ENCODE measurements around the gene TMEM25. TPM values are rescaled to one million over a fixed set of nuclear protein-coding genes. Genes with fewer than 3 reads are reported as not detected.
A peak's percentile ranks its signal among the peaks of the same experiment; 100 is the strongest.

TMEM25 gene
- total RNA-seq (2016; rRNA removed; fragmentation: Illumina TruSeq; extraction: Trizol) (4.5 and 7.5 TPM in 2 replicates), polyA plus RNA-seq (2011; rRNA removed) (17.2 and 23.4 TPM in 2 replicates), polyA minus RNA-seq (2011; rRNA and poly(A)+ RNA removed; ENCODE audit: low replicate concordance) (2.7 and 44.5 TPM in 2 replicates), Bru-seq, nascent RNA (percentile 44 among the genes with signal in this experiment), BruChase-seq, experiment 1, labeled RNA remaining after a 6-hour chase (percentile 51 among the genes with signal in this experiment), BruChase-seq, experiment 2, labeled RNA remaining after a 2-hour chase (percentile 45 among the genes with signal in this experiment)
- 6.2 and 7.2 TPM in 2 replicates for total RNA-seq (2016; cell fraction: cytosol; rRNA removed; fragmentation: Illumina TruSeq; extraction: Trizol; ENCODE audit: low read depth)
- total RNA-seq (2016; cell fraction: insoluble cytoplasmic fraction; rRNA removed; fragmentation: Illumina TruSeq; extraction: Trizol): 3.9 and 8.9 TPM in 2 replicates
- total RNA-seq (2016; cell fraction: membrane; rRNA removed; fragmentation: Illumina TruSeq; extraction: Trizol): 8.9 and 11.8 TPM in 2 replicates
- 8.4 and 8.5 TPM in 2 replicates for total RNA-seq (2016; cell fraction: nucleus; rRNA removed; fragmentation: Illumina TruSeq; extraction: Trizol)
- 12.4 and 19.7 TPM in 2 replicates for polyA plus RNA-seq (2011; cell fraction: cytosol; rRNA removed)
- 40.8 and 47.6 TPM in 2 replicates for polyA plus RNA-seq (2011; cell fraction: nucleus; rRNA removed)
- 8.5 and 9.2 TPM in 2 replicates for polyA plus RNA-seq (2012)
- polyA plus RNA-seq (2016; cell fraction: cytosol; fragmentation: Illumina TruSeq; extraction: Trizol; ENCODE audit: low read depth): 6.8 and 8.7 TPM in 2 replicates
- polyA plus RNA-seq (2016; cell fraction: insoluble cytoplasmic fraction; fragmentation: Illumina TruSeq; extraction: Trizol; ENCODE audit: low read depth): 4.6 and 5.1 TPM in 2 replicates
- polyA plus RNA-seq (2016; cell fraction: membrane; fragmentation: Illumina TruSeq; extraction: Trizol; ENCODE audit: low read depth): 9.5 and 10.8 TPM in 2 replicates
- 20.9 and 21.2 TPM in 2 replicates for polyA plus RNA-seq (2016; cell fraction: nucleus; fragmentation: Illumina TruSeq; extraction: Trizol; ENCODE audit: insufficient read depth, low read depth)
- polyA minus RNA-seq (2011; cell fraction: cytosol; rRNA and poly(A)+ RNA removed): 6.7 and 7.2 TPM in 2 replicates
- polyA minus RNA-seq (2011; cell fraction: nucleus; rRNA and poly(A)+ RNA removed): 20.9 and 25.5 TPM in 2 replicates
- long read RNA-seq, experiment 1, partial matches to known transcripts: 0 of 9 reads
- long read RNA-seq, experiment 1, other reads (novel, unspliced or antisense): 6 of 9 reads
- long read RNA-seq, experiment 2, partial matches to known transcripts: 9 of 26 reads
- long read RNA-seq, experiment 2, other reads (novel, unspliced or antisense): 13 of 26 reads

- no peak for FAIRE-seq
- Histone ChIP-seq H3K27ac (ENCODE audit: extremely low read length, insufficient read depth, low read length) (peak within 1 kb of the TSS; percentile 64), H3K9ac (ENCODE audit: insufficient read depth, low read depth, low read length) (peak within 1 kb of the TSS; percentile 79), H3K4me1 (ENCODE audit: insufficient read depth, low read length) (peaks cover 66% of the 10 kb centered on the region), H3K27me3 (ENCODE audit: control insufficient read depth in 1 of 2, insufficient read depth in 2 of 2, low read length in 2 of 2) (no peaks in the 10 kb centered on the region; a peak in 1 of 5 replicates), H4K20me1 (ENCODE audit: insufficient read depth, low read length) (no peaks in the 10 kb centered on the region), H3K36me3 (replicated peaks in 1 of 2; ENCODE audit: control insufficient read depth in 1 of 2, insufficient read depth in 2 of 2, low read length in 2 of 2) (no peaks in the 10 kb centered on the region), H3K4me2 (ENCODE audit: low read depth, low read length) (peak within 1 kb of the TSS; percentile 94), H3K79me2 (ENCODE audit: insufficient read depth, low read length) (no peaks in the 10 kb centered on the region), H3K9me3 (ENCODE audit: low read length) (no peaks in the 10 kb centered on the region), H3K4me3 (replicated peaks in 1 of 3; ENCODE audit: insufficient read depth in 1 of 3, low read depth in 2 of 3, low read length in 3 of 3) (peak within 1 kb of the TSS; percentile 70 to 97 (median 73)), H2AFZ (ENCODE audit: low read length) (peak within 1 kb of the TSS; percentile 76)
- ATAC-seq: peak; percentile 76
- BruUV-seq (replicated peaks): no TSS peak
- peak; percentile 32 for DNase-seq (ENCODE audit: low spot score)
- ChIA-PET POLR2A (interaction anchor here (1.7 to 1.9 kb wide), 2 partner anchors 42 to 96 kb away, joined by 7 to 8 read pairs; partner anchors contain the start of genes ARCN1 and KMT2A), CTCF (ENCODE audit: low intra/inter-chr PET ratio, low total read pairs) (no interaction called here)
- WGBS (ENCODE audit: low lambda C conversion rate): under 1% methylated on average over 26 of the region's 94 CpGs
- in situ Hi-C loops (cut with HindIII; ENCODE audit: extremely low pct_ligation_motif_present, low pct_unique_long_range_greater_than_20kb) (loop anchor here (5.0 kb wide), 1 partner anchor 36 kb away; the partner anchor contains the start of gene IFT46), intact Hi-C loops (cut with micrococcal nuclease; ENCODE audit: unreplicated experiment) (no loop called here)
- TF ChIP-seq NBN (conservative IDR thresholded peaks at IDR 0.05) (no peak), ZSCAN5A (CRISPR knock-in tag; IDR thresholded peaks at IDR 0.05; ENCODE audit: borderline replicate concordance) (no peak; the same call in 1 of the 2 replicates), ZBTB3 (CRISPR knock-in tag; IDR thresholded peaks at IDR 0.05; ENCODE audit: borderline replicate concordance, low read depth) (no peak), RELA (CRISPR knock-in tag; IDR thresholded peaks at IDR 0.05) (no peak), ARNTL (CRISPR knock-in tag; IDR thresholded peaks at IDR 0.05) (no peak; the same call in 1 of the 2 replicates), SP5 (CRISPR knock-in tag; IDR thresholded peaks at IDR 0.05; ENCODE audit: borderline replicate concordance, low read depth) (peak; percentile 59; the same call in 1 of the 2 replicates), ZNF274 (CRISPR knock-in tag; IDR thresholded peaks at IDR 0.05) (0 out of 2 replicates have a peak, but pooled peaks have one; percentile 22), TOE1 (CRISPR knock-in tag; IDR thresholded peaks at IDR 0.05) (no peak), ZNF264 (CRISPR knock-in tag; IDR thresholded peaks at IDR 0.05) (no peak)
- TF ChIP-seq, protein P1, sequence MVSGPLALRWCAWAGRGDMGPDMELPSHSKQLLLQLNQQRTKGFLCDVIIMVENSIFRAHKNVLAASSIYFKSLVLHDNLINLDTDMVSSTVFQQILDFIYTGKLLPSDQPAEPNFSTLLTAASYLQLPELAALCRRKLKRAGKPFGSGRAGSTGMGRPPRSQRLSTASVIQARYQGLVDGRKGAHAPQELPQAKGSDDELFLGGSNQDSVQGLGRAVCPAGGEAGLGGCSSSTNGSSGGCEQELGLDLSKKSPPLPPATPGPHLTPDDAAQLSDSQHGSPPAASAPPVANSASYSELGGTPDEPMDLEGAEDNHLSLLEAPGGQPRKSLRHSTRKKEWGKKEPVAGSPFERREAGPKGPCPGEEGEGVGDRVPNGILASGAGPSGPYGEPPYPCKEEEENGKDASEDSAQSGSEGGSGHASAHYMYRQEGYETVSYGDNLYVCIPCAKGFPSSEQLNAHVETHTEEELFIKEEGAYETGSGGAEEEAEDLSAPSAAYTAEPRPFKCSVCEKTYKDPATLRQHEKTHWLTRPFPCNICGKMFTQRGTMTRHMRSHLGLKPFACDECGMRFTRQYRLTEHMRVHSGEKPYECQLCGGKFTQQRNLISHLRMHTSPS (CRISPR knock-in tag; IDR thresholded peaks at IDR 0.05; ENCODE audit: low read depth): no peak
- TF ChIP-seq, protein P2, sequence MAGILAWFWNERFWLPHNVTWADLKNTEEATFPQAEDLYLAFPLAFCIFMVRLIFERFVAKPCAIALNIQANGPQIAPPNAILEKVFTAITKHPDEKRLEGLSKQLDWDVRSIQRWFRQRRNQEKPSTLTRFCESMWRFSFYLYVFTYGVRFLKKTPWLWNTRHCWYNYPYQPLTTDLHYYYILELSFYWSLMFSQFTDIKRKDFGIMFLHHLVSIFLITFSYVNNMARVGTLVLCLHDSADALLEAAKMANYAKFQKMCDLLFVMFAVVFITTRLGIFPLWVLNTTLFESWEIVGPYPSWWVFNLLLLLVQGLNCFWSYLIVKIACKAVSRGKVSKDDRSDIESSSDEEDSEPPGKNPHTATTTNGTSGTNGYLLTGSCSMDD (CRISPR knock-in tag; IDR thresholded peaks at IDR 0.05): no peak
- TF ChIP-seq, protein P3, sequence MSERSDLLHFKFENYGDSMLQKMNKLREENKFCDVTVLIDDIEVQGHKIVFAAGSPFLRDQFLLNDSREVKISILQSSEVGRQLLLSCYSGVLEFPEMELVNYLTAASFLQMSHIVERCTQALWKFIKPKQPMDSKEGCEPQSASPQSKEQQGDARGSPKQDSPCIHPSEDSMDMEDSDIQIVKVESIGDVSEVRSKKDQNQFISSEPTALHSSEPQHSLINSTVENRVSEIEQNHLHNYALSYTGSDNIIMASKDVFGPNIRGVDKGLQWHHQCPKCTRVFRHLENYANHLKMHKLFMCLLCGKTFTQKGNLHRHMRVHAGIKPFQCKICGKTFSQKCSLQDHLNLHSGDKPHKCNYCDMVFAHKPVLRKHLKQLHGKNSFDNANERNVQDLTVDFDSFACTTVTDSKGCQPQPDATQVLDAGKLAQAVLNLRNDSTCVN (CRISPR knock-in tag; IDR thresholded peaks at IDR 0.05; ENCODE audit: borderline replicate concordance): no peak
These were observed at the start of gene TMEM25 for GRCh38 chr11:118530683-118531596. TMEM25 (plus strand) TSS chr11:118531192; CDS start chr11:118531802, 610 bp downstream.

All from HepG2 (cell line).